Measurements from ENCODE around the gene ARHGEF10L.

The ARHGEF10L gene

DNA sequence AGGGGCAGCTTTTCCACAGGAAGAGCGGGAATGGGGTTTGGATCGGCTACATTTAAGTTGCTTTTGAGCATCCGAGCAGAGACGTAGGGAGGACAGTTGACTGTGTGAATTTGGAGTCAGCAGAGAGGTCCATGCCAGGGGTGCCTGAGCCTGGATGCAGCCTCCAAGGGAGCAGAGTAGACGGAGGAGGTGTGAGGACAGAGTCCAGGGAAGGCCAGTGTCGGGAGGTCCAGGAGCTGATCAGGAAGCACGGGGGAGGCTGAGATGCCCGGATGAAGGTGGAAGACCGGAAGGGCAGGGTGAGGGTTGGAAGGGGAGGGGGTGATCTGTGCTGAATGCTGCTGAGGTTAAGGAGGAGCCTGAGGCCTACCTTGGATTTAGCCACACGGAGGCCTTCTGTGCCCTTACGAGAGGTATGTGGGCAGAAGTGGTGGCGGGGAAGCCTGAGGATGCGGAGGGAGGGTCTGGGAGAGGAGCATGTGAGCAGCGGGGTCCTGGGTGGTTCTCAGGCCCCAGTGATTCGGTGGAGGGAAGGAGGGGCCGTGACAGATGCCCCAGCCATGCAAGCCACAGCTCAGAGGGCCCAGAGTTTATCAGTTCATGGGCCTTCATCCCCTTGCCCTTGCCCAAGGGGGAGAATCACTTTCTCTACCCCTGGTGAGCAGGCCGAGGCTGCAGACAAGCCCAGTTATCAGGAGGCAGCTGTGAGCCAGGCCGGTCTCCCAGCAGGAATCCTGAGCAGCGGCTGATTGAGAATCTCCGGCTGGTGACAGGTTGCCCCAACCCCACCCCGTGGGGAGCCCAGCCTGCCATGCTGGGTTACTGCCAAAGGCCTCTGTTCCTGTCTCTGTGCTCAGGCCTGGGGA, 161.7 kb downstream of the ARHGEF10L start:
- no peak for DNase-seq (ENCODE audit: low read depth in 2 of 3, low spot score in 2 of 3)

DNA sequence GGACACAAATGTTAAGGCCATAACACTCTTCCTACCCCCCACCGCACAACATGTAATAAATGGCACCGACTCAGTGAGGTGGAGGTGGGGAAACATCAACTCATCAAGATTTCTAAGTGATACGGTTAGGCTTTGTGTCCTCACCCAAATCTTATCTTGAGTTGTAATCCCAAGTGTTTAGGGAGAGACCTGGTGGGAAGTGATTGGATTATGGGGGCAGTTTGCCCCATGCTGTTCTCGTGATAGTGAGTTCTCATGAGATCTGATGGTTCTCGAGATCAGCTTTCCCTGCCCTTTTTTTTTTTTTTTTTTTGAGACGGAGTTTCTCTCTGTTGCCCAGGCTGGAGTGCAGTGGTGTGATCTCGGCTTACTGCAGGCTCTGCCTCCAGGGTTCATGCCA, 164.7 kb downstream of the ARHGEF10L start:
- DNase-seq (ENCODE audit: low read depth in 2 of 3, low spot score in 2 of 3) = no peak

DNA sequence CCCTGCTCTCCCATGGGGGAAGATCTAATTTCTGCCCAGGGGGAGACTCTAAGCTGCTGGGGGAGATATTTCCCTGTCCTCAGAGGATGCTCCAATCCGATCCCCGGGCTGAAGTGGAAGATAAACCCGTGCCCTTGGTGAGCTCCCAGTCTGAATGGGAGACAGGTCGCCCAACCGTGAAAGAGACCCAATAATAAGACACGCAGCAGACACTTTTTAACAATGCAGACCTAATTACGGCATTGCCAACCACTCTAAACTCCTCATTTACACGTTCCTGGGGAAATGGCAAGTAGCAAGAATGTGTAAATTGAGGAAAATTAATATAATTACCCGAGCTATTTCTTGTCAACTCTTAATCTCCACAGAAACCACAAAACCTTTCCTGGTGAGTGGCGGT, 166.9 kb downstream of the ARHGEF10L start:
- no peak for DNase-seq (ENCODE audit: low read depth in 2 of 3, low spot score in 2 of 3)

DNA sequence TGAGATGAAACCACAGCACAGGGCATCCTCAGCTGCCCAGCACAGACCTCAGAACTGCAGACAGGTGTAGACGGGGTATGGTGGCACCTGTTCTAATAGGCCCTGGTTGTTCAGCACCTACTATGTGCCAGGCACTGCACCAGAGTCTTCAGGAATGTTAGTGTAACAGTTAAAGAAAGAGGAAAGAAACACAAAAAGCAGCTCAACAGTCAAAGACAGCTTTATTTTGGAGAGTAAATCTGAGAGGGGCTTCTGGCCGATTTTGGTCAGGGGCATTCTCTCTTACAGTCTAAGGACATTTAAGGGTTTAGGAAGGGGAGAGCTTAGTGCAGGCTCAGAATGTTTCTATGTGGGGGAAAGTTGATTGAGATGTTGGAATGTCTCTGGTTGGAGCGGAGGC, 170.5 kb downstream of the ARHGEF10L start:
- DNase-seq (ENCODE audit: low read depth in 2 of 3, low spot score in 2 of 3) = no peak

DNA sequence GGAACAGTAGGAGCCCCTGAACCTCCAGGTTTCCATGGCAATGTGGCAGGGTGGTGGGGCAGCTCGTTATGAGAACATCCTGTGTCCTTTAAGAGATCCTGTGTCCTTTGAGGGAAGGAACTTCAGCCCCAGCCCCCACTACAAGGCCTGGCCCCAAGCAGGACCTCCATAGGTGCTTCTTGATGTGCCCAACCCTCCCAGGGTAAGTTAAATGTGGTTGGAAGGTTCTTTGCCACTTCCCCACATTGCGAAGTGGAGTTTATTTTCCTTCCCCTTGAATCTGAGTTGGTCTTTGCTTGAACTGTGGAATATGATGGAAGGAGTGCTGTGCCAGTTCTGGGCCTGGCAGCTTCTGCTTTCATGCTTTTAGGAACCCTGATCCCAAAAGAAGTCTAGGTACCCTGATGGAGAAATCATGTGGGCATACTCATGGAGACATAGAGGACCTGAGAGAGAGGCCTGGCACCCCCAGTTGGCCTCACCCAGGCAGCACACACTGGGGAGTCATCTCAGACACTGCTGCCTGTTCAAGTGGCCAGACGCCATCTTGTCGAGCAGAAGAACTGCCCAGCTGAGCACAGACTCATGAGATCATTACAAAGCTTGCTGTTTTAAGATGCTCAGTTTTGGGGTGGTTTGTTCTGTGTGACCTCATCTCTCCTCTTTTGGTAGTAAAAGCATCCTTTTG, 171.5 kb downstream of the ARHGEF10L start:
- DNase-seq (ENCODE audit: low read depth in 2 of 3, low spot score in 2 of 3) = no peak

DNA sequence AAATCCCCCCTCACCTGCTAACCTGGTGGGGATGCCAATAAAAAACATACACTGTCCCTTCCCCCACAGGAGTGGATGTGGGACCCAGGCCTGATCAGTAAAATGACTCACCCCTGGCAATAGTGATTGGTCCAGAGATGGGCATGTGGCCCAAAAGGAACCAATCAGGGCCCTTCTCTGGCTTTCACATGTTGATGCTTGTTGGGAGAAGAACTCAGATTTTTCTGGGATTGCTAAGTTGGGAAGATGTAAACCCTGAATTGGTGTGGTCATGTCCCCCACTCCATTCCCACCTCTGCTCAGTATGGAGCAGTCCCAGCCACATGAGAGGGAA, 172.0 kb downstream of the ARHGEF10L start:
- DNase-seq (ENCODE audit: low read depth in 2 of 3, low spot score in 2 of 3) = no peak

DNA sequence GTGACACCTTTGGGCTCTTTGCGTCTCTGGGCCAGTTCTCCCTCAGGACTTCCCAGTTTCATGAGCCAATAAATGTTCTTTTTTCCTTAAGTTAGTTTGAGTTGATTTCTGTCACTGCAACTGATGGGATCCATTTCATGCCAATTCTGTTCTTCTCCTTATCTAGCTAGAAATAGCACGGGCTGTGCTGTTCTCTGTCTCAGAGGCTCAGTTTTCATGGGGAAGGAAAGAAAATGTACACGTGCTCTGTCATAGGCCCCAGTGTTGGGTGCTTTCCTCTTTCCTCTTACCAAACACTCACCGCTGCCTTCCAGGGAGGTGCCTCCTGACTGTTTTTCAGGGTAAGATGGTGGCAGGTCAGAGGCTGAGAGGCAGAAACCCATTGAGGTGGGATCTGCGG, 172.4 kb downstream of the ARHGEF10L start:
- no peak for DNase-seq (ENCODE audit: low read depth in 2 of 3, low spot score in 2 of 3)

DNA sequence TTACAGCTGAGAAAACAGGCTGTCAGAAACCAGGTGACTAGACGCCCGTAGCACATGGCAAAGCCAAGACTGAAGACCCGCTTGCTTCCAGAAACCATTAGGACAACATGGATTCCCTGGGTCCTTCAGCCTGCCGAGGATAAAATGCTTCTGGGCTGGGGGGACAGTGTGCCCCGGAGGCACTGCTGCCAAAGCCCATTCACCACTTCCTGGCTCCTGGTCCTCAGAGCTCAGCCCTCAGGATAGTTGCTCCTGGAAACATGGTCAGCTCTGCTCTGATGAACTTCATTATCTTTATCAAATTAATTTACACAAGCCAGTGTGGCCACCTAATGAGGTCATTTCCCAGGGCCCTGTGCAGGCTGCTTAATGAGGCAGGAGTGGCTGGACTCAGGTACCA, 174.5 kb downstream of the ARHGEF10L start:
- no peak for DNase-seq (ENCODE audit: low read depth in 2 of 3, low spot score in 2 of 3)

DNA sequence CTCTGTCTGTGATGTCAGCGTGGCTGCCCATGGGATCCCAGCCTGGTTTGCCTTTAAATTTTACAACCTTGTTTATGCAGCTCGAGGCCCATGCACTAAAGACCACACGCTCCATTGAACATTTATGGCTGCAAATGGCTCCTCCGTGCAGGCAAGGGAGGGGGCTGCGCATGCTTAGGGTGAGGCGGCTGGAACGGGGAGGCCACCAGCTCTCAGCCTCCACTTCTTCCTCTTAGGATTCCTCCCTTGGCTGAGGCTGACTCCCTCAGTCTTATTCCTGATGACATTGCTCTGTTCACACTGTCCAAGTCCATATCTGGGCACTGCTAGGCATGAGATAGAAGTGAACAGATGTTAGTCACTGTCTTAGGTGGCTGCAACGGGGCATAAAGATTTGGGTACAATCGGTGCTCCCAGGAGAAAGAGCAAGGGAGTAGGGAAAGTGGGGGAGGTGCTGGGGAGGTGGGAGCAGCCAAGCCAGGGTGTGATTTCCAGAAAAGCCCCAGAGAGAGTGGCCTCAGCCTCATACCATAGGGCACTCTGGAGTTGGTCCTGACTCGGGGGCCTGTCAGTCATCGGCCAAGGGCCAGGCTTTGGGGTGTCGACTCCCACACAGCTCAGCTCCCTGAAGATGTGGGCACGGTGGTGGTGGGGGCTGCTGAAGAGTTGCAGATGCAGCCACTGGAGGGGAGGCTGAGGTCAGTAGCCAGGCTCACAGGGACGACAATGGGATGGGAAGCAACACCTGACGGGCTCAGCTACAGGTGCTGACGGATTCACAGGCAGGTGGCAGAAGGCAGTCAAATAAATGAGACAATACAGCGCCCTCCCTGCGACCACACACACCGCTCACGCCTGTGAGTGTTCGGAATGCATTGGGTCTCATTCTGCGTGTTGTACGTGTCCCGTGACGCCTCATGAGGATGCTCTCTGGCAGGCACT, 178.4 kb downstream of the ARHGEF10L start:
- no peak for DNase-seq (ENCODE audit: low read depth in 2 of 3, low spot score in 2 of 3)

DNA sequence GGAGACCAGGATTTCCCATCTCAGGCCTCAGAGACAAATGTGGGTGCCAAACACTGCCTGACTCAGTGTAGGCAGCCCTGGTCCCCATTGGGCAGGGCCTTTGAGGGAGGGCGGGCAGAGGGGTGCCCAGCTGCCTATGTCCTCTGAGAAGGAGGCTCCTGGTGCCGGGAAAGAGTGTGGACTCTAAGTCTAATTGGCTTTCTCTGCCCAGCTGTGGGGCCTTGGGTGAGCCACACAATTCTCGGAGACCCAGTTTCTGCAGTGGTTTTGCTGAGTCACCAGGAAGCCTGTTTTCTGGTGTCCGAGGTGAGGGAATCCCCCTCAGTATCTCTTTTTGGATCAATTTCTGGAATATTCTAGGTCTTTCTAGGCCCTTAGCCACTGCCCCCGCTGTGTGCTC, 180.4 kb downstream of the ARHGEF10L start:
- DNase-seq (ENCODE audit: low read depth in 2 of 3, low spot score in 2 of 3) = no peak

DNA sequence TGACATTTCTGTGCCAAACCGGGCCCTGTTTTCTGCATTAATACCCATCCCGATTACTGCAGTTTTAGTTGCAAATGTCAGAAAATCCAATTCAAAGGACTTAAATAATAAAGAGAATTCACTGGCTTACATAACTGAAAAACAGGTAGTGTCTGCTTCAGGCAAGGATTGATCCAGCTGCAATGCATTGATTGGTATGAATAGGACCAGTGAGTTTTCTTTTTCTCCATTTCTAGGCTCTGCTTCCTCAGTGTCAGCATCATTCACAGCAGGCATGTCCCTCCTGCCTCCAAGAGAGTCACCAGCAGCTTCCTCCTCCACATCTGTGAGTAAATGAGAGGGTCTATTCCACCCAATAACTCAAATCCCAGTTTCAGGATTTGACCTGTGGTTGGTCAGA, 181.9 kb downstream of the ARHGEF10L start:
- DNase-seq (ENCODE audit: low read depth in 2 of 3, low spot score in 2 of 3) = no peak

DNA sequence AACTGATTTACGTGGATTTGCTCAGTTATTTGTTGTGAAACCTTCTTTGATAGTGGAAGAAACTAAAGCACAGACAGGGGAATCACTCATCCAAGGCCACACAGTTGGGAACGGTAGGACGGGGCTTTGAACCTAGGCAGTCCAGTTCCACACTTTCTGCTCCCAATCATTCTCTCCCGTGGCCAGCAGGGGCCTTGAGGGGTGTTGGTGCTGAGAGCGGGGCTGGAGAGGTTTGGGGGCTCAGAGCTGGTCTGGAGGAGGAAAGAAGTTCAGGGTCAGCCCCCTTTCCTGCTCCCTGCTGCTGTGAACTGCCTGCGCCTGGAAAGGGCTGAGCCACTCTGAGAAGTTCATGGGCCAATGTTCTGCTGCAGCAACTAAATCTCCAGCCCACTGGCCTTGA, 184.2 kb downstream of the ARHGEF10L start:
- DNase-seq (ENCODE audit: low read depth in 2 of 3, low spot score in 2 of 3) = no peak

DNA sequence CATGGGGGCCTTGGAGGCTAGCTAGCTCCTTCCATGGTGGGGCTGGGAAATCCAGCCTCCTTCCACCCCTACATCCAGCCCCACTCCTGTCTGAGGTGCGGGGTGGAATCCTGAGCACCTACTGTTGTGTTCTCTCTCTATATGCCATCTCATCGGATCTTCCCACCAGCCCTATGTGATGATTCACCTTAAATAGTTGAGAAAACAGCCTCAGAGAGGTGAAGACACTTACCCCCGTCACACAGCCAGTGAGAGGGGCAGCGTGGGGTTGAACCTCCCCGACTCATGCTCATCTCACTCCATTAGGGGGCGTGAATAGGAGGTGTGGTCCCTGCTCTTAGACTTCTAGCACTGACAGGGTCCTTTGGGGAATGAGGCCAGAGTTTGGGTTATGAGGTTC, 184.7 kb downstream of the ARHGEF10L start:
- DNase-seq (ENCODE audit: low read depth in 2 of 3, low spot score in 2 of 3) = no peak

DNA sequence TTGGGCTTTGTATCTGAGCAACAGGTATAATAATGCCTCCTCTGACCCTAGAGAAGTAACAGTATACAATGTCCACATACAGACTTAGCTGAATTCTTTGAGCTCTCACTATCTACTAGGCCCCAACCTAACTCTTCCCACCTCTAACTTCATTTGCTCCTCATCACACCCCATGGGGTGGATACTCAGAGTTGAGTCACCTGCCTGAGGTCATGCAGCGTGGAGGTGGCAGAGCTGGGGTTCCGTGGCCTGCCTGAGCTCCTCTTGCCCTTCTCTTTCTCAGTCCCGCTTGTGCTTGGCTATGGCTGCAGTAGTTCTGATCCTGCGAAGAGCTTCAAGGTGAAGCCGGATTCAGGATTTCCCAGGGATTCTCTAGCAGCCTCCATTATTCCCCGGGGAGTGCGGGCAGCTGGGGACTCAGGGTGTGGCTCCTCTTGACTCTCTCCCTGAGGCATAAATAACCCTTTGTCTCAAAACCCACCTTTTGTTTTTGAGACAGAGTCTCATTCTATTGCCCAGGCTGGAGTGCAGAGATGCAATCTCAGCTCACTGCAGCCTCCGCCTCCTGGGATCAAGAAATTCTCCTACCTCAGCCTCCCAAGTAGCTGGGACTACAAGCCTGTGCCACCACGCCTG, 185.7 kb downstream of the ARHGEF10L start:
- DNase-seq (ENCODE audit: low read depth in 2 of 3, low spot score in 2 of 3) = no peak

DNA sequence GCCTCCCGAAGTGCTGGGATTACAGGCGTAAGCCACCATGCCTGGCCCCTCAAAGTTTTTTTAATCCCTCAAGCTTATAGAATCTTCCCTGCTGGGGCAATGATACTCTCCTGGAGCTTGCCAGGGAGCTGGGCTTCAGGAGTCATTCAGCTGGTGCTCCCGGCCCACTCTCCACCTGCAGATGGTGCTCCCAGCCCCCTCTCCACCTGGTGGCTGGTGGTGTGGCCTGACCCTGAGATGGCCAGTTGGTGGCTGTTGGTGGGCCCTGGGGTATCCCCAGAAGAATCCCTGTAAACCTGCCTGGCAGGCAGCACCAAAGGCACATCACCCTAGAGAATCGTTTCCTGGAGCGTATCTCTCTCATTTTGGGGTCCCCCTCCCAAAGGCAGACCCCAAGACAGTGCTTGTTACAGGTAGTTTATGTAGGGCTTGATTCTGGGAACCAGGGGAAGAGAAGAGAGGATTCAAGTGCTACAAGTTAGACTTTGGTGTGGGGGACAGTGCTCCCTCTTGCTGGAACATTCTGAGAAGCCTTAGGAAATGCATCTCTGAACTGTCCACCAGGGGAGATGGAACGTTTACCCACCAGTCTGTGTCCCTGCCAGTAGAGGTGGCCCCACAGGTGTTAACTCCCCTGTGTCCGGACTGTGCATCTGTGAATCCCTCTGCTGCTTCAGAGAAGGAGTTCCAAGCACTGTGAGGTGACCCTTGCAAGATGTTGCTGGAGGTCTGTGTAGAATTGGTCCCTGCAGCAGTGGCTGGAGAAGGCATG, 186.5 kb downstream of the ARHGEF10L start:
- DNase-seq (ENCODE audit: low read depth in 2 of 3, low spot score in 2 of 3) = no peak

DNA sequence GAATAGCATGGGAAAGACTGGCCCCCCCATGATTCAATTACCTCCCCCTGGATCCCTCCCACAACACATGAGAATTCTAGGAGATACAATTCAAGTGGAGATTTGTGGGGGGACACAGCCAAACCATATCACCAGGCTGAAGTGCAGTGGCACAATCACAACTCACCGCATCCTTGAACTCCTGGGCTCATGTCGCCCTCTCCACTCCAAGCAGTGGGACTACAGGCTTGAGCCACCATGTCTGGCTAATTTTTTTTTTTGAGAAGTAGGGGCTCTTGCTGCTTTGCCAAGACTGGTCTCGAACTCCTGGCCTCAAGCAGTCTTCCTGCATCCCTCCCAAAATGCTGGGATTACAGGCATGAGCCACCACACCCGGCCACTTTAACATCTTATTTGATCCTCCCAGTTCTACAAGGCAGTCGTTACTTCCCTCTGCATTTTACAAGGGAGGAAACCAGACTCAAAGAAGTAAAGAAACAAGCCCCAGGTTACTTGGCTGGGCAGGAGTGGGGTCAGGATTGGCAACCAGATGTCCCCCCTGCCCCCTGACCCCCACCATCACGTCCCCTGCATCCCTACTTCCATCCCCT, 188.7 kb downstream of the ARHGEF10L start:
- DNase-seq (ENCODE audit: low read depth in 2 of 3, low spot score in 2 of 3) = no peak

DNA sequence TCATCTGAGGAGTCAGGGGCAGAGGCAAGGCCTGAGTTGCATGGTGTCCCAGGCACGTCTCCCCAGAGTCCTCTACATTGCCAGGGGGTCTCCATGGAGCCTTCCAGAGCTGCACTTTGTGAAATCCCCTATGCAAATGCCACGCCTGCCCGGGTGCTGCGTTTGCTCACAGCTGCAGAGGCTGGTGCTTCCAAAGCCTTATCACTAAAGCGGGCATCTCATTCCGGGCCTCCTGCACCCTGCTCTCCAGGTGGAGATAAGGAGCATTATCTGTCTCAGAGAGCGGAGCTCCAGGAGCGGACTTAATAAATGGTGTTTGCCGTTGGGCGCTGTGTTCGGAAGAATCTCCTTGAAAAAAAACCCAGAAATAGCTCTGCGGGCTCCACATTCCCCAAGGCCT, 189.8 kb downstream of the ARHGEF10L start:
- no peak for DNase-seq (ENCODE audit: low read depth in 2 of 3, low spot score in 2 of 3)

DNA sequence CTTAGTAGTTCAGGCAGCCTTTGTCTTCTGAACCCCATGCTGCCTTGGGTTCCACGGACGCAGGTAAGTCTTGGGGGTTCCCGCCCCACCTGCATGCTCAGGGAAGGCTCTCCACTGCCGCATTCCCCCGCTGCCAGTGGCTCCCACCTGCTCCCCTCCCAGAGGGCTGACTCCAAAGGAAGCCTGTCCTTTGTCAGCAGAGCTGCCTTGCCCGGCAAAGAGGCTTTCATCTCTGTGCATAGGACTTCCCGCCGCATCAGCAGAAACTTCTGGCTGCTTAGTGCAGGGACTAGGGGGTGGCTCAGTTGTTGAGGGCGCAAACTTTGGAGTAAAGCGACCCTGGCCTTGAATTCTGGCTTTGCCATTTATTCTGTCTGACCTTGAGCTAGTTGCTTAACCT, 190.4 kb downstream of the ARHGEF10L start:
- no peak for DNase-seq (ENCODE audit: low read depth in 2 of 3, low spot score in 2 of 3)

DNA sequence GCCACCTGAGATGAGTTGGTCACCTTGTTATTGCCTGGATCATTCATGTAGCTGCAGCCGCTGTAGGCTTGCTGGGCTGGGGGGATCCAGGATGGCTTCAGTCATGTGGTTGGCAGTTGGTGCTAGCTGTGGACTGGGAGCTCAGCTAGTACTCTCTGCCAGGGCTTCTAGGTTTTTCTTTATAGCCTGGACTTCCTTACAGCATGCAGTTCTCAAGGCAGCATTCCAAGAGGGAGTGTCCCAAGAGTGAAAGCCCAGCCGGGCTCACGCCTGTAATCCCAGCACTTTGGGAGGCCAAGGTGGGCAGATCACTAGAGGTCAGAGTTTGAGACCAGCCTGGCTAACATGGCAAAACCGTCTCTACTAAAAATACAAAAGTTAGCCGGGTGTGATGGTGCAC, 192.0 kb downstream of the ARHGEF10L start:
- no peak for DNase-seq (ENCODE audit: low read depth in 2 of 3, low spot score in 2 of 3)

DNA sequence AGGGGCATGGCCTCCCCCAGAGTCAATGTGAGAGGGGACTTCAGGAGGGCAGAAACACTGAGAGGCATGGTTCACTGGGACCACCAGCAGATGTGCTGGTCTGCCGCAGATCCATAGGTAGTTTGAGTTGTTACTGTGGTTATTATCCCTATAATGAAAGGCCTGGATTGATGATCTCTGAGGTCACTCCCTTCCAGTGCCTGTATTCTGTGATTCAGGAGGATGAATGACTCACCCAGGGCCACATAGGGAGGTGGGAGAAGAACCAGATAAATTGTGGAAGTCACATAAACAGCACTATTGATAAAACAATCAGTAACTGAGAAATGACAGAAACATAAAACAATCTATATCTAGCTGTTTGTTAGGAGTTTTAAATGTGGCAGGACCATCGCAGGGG, 193.0 kb downstream of the ARHGEF10L start:
- DNase-seq (ENCODE audit: low read depth in 2 of 3, low spot score in 2 of 3) = no peak
